Central memory CD8-positive, alpha-beta T cell (primary cell): ENCODE data around the gene RNLS.
"Not testable (repeated sequence)": the region's sequence is repeated elsewhere in the genome, so short reads cannot be mapped to it uniquely, and the experiment has no call there.

Experiments used
- ATAC-seq: fragments of 150-1000 bp; cut with Tn5 transposase; replicated peaks from 2 replicates; pipeline ENCODE4 v1.10.0; 2022; ENCODE audit warnings: mild to moderate bottlenecking, moderate FRiP score, moderate number of reproducible peaks; ENCODE audit not compliant: poor library complexity, severe bottlenecking; ENCODE audit errors: extremely low read depth
- DNase-seq, 2 donors: peaks; one replicate each; pipeline ENCODE4 v3.0.0; 2021; ENCODE audit warnings: low spot score in 2 of 2
- H3K27ac Mint-ChIP-seq: one replicate; pipeline ENCODE4 v1.8.0; 2022; ENCODE audit warnings: low read depth, mild to moderate bottlenecking, moderate library complexity, mixed read lengths
- H3K27me3 Mint-ChIP-seq: one replicate; pipeline ENCODE4 v1.8.0; 2022; ENCODE audit warnings: mixed read lengths
- H3K36me3 Mint-ChIP-seq: one replicate; pipeline ENCODE4 v1.8.0; 2022; ENCODE audit warnings: mild to moderate bottlenecking, moderate library complexity, mixed read lengths; ENCODE audit not compliant: insufficient read depth
- H3K4me1 Mint-ChIP-seq: one replicate; pipeline ENCODE4 v1.8.0; 2022; ENCODE audit warnings: mixed read lengths
- H3K4me3 Mint-ChIP-seq: one replicate; pipeline ENCODE4 v1.8.0; 2022; ENCODE audit warnings: mild to moderate bottlenecking, moderate library complexity, mixed read lengths
- H3K9me3 Mint-ChIP-seq: one replicate; pipeline ENCODE4 v1.8.0; 2022; ENCODE audit warnings: mixed read lengths

RNLS gene

DNA sequence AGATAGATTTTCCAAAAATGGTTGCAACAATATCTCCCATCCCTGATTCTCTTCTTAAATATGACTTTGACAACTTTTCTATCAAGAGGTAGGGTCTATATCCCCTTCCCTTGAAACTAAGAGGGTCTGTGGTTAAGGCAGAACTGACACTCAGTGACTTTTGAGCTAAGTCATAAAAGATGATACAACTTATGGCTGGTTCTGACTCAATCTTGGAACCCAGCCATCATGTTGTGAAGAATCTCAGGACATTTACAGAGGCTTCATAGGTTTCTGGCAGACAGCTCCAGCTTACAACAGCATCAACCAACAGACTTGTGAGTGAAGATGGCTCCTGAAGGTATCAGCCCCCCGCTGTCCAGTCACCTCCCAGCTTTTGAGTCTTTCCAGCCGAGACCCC, 203.5 kb downstream of the RNLS start:
- no peak for DNase-seq
- Mint-ChIP-seq H3K27me3 (no peaks in the 10 kb centered on the region), H3K9me3 (no peaks in the 10 kb centered on the region), H3K4me1 (no peaks in the 10 kb centered on the region), H3K4me3 (no peak overlapping the region), H3K27ac (no peak overlapping the region), H3K36me3 (no peaks in the 10 kb centered on the region)
- no peak for ATAC-seq

DNA sequence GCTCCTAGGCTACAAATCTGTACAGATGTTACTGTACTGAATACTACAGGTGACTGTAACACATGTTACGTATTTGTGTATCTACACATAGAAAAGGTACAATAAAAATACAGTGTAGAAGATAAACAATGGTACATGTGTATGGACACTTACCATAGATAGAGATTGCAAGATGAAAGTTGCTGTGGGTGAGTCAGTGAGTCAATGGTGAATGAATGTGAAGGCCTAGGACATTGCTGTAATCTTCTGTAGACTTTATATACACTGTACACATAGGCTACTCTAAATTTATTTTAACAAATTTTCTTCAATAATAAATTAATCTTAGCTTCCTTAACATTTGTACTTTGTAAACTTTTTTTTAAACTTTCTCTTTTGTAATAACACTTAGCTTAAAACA, 205.6 kb downstream of the RNLS start:
- ATAC-seq: no peak
- Mint-ChIP-seq H3K4me1 (no peaks in the 10 kb centered on the region), H3K4me3 (no peak overlapping the region), H3K27me3 (no peaks in the 10 kb centered on the region), H3K9me3 (no peaks in the 10 kb centered on the region), H3K27ac (no peak overlapping the region), H3K36me3 (no peaks in the 10 kb centered on the region)
- no peak for DNase-seq

GRCh38 chr10:88374392-88375175, 208.5 kb downstream of the RNLS start:
- Mint-ChIP-seq H3K9me3 (no peaks in the 10 kb centered on the region), H3K27ac (no peak overlapping the region), H3K4me1 (no peaks in the 10 kb centered on the region), H3K4me3 (no peak overlapping the region), H3K36me3 (no peaks in the 10 kb centered on the region), H3K27me3 (no peaks in the 10 kb centered on the region)
- ATAC-seq (no peak), DNase-seq (no peak)

DNA sequence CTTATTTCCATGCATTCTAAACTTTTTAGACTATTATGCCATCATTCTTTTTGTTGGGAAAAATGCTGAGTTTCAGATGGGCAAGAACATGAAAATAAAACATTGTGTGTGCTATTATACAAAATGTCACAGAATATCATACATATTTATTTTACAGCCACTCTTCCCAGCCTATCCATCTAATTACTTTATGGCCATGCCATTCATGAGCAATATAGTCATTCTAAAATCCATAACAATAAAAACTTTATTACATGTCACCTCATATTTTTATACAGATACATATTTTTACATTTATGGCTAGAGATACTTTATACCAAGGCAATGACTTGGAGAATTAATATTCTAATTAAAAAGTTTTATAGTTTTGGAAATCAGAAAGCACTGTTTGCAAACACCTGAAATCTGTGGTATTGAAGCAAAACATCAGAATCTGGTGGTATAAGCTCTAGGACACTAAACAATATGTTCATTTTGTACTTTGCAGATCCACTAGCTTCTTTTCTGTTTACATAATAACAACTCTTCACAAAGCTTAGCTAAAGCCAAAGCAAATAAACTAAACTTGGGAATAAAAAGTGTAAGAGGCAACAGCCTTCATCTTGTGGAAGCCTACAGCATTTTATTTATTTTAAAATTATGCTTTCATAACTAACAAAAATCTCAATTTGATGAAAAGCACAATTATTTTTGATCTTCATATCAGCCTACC, 210.1 kb downstream of the RNLS start:
- DNase-seq: no peak
- Mint-ChIP-seq H3K27me3 (no peaks in the 10 kb centered on the region), H3K4me3 (no peak overlapping the region), H3K4me1 (no peaks in the 10 kb centered on the region), H3K27ac (no peak overlapping the region), H3K9me3 (no peaks in the 10 kb centered on the region), H3K36me3 (no peaks in the 10 kb centered on the region)
- no peak for ATAC-seq

GRCh38 chr10:88372051-88372715, 210.9 kb downstream of the RNLS start:
- no peak for ATAC-seq
- H3K27me3 Mint-ChIP-seq: no peaks in the 10 kb centered on the region
- no peak for DNase-seq
- no peaks in the 10 kb centered on the region for H3K9me3 Mint-ChIP-seq
- H3K27ac Mint-ChIP-seq: no peak overlapping the region
- no peaks in the 10 kb centered on the region for H3K36me3 Mint-ChIP-seq
- no peaks in the 10 kb centered on the region for H3K4me1 Mint-ChIP-seq
- H3K4me3 Mint-ChIP-seq: no peak overlapping the region

GRCh38 chr10:88370713-88371112, 212.4 kb downstream of the RNLS start:
- Mint-ChIP-seq H3K27me3 (no peaks in the 10 kb centered on the region), H3K4me3 (no peak overlapping the region), H3K9me3 (no peaks in the 10 kb centered on the region), H3K4me1 (no peaks in the 10 kb centered on the region), H3K36me3 (no peaks in the 10 kb centered on the region), H3K27ac (no peak overlapping the region)
- ATAC-seq: no peak
- no peak for DNase-seq

DNA sequence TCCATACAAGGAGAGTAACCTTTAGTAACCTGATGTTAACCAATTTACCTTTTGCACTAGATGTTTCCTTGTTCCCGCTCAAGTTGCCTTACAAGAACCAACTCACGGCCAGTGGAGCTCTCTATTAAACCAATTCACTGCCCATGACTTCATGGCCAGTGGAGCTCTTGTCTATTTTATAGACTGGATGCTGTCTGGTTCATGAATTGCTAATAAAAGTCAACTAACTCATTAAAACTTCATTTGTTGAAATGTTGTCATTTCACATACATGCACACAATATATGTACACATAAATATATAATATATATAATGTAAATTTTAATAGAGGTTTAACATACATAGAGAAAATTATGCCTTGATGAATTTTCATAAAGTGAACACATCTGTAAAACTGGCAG, 216.3 kb downstream of the RNLS start:
- Mint-ChIP-seq H3K27ac (no peak overlapping the region), H3K27me3 (no peaks in the 10 kb centered on the region)

GRCh38 chr10:88361995-88362807, 220.9 kb downstream of the RNLS start:
- Mint-ChIP-seq H3K27ac (no peak overlapping the region), H3K36me3 (no peaks in the 10 kb centered on the region), H3K27me3 (no peaks in the 10 kb centered on the region), H3K4me3 (no peak overlapping the region), H3K9me3 (no peaks in the 10 kb centered on the region), H3K4me1 (no peaks in the 10 kb centered on the region)
- DNase-seq: no peak
- ATAC-seq: no peak

More for the DNA sequence above, 216.3 kb downstream of the RNLS start:
- DNase-seq (no peak), ATAC-seq (no peak)
- no peaks in the 10 kb centered on the region for H3K4me1 Mint-ChIP-seq
- no peaks in the 10 kb centered on the region for H3K9me3 Mint-ChIP-seq
- no peak overlapping the region for H3K4me3 Mint-ChIP-seq
- H3K36me3 Mint-ChIP-seq: no peaks in the 10 kb centered on the region

GRCh38 chr10:88361494-88361893, 221.6 kb downstream of the RNLS start:
- DNase-seq (no peak), ATAC-seq (no peak)
- H3K36me3 Mint-ChIP-seq: no peaks in the 10 kb centered on the region
- no peaks in the 10 kb centered on the region for H3K4me1 Mint-ChIP-seq
- no peak overlapping the region for H3K27ac Mint-ChIP-seq
- no peaks in the 10 kb centered on the region for H3K27me3 Mint-ChIP-seq
- H3K4me3 Mint-ChIP-seq: no peak overlapping the region
- no peaks in the 10 kb centered on the region for H3K9me3 Mint-ChIP-seq

DNA sequence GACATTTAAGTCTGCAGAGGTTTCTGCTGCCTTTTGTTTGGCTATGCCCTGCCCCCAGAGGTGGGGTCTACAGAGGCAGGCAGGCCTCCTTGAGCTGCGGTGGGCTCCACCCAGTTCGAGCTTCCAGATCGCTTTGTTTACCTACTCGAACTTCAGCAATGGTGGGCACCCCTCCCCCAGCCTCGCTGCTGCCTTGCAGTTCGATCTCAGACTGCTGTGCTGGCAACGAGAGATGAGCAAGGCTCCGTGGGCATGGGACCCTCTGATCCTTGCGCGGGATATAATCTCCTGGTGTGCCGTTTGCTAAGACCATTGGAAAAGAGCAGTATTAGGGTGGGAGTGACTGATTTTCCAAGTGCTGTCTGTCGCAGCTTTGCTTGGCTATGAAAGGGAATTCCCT, 227.4 kb downstream of the RNLS start:
- not testable (repeated sequence) for H3K4me3 Mint-ChIP-seq, H3K4me1 Mint-ChIP-seq

GRCh38 chr10:88347597-88348304, 235.4 kb downstream of the RNLS start:
- no peak overlapping the region for H3K27ac Mint-ChIP-seq
- H3K4me1 Mint-ChIP-seq: no peaks in the 10 kb centered on the region
- ATAC-seq: no peak
- no peak for DNase-seq
- H3K9me3 Mint-ChIP-seq: no peaks in the 10 kb centered on the region
- H3K4me3 Mint-ChIP-seq: no peak overlapping the region
- H3K36me3 Mint-ChIP-seq: no peaks in the 10 kb centered on the region
- H3K27me3 Mint-ChIP-seq: no peaks in the 10 kb centered on the region

More for the DNA sequence above, 227.4 kb downstream of the RNLS start:
- not testable (repeated sequence) for H3K27me3 Mint-ChIP-seq, H3K27ac Mint-ChIP-seq, H3K36me3 Mint-ChIP-seq, ATAC-seq, DNase-seq, H3K9me3 Mint-ChIP-seq

- Mint-ChIP-seq H3K27ac (no peak overlapping the region), H3K27me3 (no peaks in the 10 kb centered on the region), H3K36me3 (no peaks in the 10 kb centered on the region), H3K4me3 (no peak overlapping the region), H3K4me1 (no peaks in the 10 kb centered on the region), H3K9me3 (no peaks in the 10 kb centered on the region)
- ATAC-seq (no peak), DNase-seq (no peak)
Observed at GRCh38 chr10:88347022-88347421, 236.1 kb downstream of the RNLS start.
